Mesenteric fat pad (tissue), 1 donor: ENCODE measurements around the gene KLHDC3. TPM values are rescaled to one million over a fixed set of nuclear protein-coding genes. Genes with fewer than 3 reads are reported as not detected.
"Not testable (repeated sequence)": the region's sequence is repeated elsewhere in the genome, so short reads cannot be mapped to it uniquely, and the experiment has no call there.

ENCODE experiments used
- DNase-seq: peaks from one replicate; pipeline ENCODE4 v3.0.0-alpha.2; 2020; ENCODE audit warnings: low spot score
- total RNA-seq: library from RNA; stranded (reverse); fragmentation: NEBNext Ultra II Directional; extraction: Animal tissue kit (Norgen Biotek cat#: 25700); gene quantifications from one replicate; pipeline ENCODE4 v1.2.1, GENCODE V29; 2021
- donor health status: DM: yes; HTN: yes; CAD: no.

The KLHDC3 gene
- total RNA-seq, 1 donor from 2014 or later = 71.6 TPM

DNA sequence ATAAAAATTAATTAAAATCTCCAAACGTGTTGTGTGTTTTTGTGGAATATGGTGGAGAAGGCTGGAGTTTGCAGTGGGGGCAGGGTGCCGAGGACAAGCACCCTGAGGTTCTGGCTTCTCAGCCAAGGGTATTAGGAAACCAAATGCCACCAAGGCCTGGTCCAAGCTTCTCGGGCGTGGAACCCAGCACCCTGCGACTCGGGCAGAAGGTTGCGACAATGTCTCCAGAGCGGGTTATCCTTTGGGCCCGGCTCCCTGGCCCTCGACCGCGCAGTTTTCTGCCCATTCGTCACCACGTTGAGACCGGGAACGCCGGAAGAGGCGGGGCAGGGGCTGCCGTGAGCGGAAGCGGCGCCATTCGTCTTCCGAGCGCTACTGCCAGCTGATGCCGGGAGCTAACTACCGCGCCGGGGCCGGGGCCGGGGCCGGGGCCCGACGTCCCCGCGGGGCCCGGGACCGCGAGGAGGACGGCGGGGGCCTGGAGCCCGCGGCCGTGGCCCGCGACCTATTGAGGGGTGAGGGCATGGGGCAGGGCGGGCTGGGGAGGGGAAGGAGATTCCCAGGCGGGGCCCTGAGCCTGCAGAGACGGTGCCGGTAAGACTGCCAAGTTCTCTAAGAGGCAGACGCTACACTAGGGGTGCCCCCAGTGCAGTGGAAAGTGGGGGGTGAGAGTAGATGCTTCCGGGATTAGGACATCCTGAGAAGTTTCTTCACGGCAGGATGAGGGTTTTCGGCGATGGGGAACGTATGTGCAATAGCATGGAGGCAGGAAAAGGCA lies 7.4 kb downstream of the KLHDC3 start, which contains the start of gene RRP36:
TSS of gene RRP36 (plus strand) at position 354 of the 778 bp plus-strand sequence. CDS start at position 386, 32 bp downstream.
- peak; percentile 94 for DNase-seq

DNA sequence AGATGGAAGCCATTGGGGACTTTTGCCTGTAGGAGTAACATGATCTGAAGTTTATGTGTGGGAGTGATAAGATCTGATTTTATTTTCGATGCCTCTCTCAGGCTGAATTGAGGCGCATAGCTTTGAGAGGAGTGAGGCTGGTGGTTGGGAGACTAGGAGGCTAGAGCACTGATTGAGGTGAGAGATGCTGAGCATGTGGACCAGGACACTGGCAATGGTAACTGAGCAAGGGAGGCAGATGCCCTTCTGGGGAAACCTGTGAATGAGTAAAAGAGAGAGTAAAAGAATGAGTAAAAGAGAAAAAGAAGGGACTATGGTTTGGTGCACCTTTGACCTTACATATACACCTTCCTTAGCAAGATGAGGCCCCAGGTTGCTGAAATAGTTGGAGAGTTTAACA lies 10.4 kb downstream of the KLHDC3 start:
- no peak for DNase-seq

DNA sequence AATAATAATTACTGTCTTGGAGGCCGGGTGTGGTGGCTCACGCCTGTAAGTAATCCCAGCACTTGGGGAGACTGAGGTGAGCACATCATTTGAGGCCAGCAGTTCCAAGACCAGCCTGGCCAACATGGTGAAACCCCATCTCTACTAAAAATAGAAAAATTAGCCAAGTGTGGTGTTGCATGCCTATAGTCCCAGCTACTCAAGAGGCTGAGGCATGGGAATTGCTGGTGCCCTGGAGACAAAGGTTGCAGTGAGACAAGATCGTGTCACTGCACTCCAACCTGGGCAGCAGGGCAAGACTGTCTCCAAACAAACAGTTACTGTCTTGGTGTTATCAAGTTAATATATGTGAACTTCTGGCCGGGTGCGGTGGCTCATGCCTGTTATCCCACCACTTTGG lies 12.3 kb downstream of the KLHDC3 start:
- no peak for DNase-seq

DNA sequence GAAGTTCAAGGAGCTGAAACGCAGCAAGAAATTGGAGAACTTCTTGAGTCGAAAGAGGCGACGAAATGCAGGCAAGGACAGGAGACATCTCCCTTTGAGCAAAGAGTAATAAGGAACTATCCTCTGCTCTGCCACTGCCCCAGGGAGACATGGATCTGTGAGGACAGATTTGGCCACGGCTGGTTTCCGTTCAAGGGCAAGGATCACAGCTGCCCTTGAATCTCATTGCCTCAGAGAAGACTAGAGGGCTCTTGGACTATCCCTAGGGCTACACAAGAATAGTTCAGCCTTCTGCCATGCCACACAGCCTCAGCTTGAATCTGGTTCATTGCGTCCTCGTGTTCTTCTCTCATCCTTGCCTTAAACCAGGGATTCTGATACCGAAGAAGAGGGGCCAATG lies 15.1 kb downstream of the KLHDC3 start:
- DNase-seq = no peak

DNA sequence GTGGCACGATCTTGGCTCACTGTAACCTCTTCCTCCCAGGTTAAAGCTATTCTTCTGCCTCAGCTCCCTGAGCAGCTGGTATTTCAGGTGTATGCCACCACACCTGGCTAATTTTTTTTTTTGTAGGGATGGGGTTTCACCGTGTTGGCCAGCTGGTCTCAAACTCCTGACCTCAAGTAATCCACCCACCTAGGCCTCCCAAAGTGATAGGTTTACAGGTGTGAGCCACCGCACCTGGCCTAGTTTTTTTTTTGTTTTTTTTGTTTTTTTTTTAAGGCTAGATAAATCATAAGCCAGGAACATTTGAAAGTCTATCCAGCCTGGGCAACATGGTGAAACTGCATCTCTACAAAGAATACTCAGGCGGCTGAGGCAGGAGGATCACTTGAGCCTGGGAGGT lies 18.3 kb downstream of the KLHDC3 start:
- DNase-seq = no peak

DNA sequence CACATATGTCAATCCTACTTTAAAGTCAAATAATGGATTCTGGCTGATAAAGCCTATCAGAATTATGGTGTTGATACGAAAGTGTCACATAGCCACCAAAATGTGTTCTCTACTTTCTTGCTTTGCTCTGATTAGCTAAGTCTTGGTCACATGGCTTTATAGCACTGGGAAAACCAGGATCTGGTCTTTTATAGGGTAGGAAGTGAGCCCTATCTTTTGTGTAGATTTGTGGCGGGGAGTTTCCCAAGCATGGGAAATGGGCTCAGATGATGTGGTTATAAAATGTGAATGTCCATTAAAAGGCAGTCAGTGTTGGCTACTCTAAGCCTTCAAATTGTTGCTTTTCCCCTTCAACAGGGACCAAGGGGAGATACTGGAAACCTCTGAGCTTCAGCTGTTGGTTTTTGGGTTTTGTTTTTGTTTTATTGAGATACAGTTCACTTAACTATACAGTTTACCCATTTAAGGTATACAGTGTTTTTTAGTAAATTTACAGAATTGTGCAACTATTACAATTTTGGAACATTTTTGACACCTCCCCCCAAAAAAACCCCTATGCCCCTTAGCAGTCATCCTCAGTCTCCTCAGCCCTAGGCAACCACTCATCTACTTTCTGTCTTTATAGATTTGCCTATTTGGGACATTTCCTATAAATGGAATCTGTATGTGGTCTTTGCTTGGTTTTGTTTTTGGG lies 19.6 kb downstream of the KLHDC3 start:
- DNase-seq = no peak

DNA sequence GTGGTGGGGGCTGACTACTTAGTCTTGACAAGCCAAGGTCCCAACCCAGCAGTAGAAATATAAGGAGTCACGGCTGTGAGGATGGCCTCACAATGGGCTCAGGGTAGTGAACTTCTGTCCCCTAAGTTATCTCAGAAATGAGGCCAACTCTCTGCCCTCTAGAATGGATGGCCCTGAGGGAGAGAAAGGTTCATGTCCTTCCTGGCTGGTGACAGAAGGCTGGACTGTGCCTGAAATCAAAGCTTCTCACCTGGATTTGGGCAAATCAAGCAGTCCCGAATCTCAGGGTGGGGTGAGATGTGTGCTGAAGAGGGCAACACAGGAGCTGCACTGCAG lies 20.1 kb downstream of the KLHDC3 start:
- DNase-seq = no peak

DNA sequence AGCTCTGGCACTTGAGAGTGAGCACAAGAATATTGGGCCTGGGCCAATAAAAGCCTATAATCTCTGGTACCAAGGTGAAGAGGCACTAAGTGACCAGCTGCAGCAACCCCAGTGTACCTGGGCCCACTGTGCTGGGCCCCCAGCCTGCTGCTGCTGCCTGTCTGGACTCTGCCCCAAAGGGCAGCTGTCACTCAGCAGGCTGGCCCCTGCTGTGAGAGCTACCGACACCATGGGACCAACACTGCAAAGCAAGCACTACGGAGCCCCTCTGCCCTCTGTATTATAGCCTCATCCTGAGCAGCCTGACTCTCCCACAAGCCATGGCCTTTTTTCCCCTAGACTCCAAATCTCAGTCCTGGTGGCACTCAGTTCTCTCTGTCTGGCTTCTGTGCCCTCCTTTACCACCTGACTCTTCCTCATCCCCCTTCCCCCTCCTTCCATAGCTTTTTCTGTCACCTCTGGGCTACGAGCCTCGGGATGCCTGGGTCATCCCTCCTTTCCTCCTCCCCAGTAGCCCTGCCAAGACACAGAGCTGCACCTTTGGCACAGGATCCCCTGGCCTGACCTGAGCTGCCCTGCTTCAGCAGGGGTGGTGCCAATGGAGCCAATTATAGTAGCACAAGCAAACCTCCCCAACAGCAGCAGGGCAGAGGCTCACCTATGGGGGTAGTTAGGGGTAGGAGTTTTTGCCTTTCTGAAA lies 21.6 kb downstream of the KLHDC3 start:
- no peak for DNase-seq

DNA sequence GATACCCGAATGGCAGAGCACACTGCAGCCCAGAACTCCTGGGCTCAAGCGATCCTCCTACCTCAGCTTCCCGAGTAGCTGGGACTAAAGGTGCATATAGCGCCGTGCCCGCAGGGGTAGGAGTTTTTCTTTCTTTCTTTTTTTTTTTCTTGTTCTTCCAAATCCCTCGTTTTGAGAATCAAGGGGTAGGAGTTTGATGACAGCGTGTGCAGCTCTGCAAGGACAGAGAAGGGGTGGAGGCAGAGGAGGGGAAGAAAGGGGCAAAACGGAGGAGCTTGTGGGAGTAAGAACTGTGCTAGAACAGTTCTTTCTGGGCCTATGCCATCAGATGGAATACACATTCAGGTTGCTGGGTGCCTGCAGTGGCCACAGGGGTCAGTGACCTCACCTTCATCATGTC lies 22.7 kb downstream of the KLHDC3 start:
- no peak for DNase-seq

DNA sequence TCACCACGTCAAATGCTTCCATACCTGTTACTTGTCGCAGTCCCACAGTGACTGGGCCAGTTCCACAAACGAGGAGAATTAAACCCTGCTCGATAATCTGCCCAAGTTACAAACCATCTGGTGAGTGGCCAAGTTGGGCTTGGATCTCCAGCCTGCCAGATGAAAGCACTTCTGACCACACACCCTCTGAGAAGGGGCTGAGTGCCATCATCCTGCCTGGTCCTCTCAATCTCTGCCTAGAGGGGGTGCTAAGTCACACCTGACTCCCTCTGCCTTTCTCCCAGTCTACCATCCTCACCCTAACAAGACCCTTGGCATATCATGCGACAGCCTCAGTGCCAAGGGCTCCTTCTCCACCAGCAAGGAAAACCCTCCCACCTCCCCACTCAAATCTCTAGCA lies 23.1 kb downstream of the KLHDC3 start:
- DNase-seq = no peak

DNA sequence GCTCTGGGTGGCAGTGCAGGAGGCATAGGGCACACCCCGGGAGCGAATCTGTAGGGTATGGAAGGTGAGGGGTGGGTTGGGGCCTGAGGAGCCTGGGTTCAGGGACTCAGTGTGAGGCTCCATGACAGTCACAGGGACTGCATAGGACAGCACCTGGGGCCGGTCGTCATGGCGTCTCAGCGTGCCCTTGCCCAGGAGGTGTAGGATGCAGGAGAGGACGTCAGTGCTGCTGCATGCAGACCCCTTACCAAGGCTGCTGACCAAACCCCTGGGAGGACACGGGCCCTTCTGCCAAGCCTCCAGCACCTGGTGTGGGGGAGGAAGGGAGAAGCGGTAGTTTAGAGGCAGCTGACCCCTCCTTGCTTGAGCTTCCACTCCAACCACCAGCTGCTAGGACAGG lies 23.7 kb downstream of the KLHDC3 start:
- DNase-seq = no peak

DNA sequence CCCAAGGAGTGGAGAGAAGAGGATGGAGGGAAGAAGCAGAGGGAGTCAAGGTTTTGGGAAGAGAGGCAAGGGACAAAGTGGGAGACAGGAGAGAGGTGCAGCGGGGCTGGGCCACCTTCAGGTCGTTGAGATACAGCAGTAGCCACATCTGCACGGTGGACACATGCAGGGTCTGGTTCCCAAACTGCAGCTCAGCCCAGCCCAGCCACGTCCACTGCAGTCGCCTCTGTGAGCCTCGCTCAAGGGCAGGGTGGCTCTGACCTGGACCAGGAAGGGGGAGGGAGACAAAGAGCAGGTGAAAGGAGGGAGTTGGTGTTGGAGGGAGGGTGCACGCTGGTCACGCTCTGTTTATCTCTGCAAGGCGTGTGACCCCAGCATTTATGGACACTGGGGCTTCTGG lies 24.7 kb downstream of the KLHDC3 start:
- DNase-seq = no peak

DNA sequence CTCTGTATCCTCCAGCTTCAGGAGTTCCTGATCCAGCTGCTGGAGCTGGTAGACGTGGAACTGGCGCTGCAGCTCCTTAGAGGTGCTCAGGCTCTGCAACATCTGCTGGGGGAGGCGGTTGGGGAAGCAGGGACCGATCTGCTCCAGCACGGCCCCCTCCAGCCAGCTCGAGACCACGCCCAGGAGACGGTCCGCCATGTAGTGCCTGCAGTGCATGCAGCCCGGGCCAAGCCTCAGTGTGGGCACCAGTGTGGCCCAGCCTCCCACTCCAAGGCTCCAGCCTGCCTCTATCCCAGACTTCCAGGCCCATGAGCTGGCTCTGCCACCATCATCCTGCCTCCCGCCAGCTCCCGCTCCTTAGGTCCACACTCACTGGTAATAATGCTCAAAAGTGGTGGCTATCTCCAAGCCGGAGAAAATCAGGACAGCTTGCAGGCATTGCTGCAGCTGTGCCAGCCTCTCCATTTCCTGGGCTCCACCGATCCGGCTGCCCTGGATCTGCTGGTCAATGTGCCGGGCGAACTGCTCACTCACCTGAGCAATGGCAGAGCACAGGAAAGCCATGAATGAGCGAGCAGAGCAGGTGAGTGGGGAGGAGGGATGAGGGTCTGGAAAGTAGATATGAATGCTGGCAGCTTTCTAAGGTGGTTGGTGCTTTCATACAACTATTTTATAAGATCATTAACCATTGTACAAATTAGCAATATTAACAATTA lies 26.7 kb downstream of the KLHDC3 start:
- no peak for DNase-seq

DNA sequence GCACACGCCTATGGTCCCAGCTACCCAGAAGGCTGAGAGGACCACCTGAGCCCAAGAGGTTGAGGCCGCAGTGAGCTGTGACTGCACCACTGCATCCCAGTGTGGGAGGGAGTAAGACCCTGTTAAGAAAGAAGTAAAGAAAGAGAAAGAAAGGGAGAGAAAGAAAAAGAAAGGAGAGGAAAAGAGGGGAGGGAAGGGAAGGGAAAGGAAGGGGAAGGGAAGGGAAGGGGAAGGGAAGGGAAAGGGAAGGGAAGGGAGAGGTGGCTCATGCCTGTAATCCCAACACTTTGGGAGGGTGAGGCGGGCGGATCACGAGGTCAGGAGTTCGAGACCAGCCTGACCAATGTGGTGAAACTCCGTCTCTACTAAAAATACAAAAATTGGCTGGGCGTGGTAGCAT lies 27.4 kb downstream of the KLHDC3 start:
- not testable (repeated sequence) for DNase-seq

DNA sequence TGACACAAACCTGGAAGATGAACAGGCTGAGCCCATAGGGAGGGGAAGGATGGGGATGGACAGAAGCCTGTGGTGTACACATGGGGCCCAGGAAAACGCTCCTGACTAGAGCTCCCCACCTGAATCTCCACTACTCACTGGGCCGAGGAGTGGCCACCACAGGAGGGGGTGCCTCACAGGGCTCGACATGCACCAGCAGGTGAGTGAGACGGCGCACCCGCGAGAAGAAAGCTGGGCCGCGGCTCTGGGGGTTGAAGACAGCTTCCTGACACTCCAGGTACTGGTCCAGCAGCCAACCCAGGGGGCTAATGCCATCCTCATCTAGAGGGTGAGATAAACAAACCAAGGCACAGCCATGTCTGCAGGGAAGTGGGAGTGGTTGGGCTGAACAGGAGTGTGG lies 29.3 kb downstream of the KLHDC3 start:
- no peak for DNase-seq

DNA sequence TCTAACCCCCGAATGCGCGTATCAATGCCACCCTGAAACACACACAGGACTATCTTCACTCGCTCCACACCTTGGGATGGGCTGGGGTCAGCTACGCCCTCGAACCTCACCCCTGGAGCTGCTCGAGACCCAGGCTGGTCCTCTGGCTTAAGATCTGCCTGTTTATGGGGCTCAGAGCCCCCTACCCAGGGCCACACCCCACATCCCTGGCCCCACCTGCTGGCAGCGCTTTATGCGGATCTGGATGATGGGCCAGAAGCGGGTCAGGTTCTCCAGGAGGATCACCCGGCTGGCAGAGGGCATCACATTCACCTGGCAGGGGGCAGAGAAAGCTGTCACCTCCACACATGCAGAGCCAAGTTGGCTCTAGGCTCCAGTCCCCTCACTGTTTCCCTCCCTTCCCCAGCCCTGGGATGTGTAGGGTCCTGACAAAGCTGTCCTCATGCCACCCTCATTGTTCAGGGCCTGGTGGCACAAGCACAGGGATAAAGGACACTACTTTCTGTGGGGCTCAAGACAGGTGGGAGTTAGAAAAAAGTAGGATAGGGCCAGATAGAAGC lies 31.4 kb downstream of the KLHDC3 start:
- DNase-seq = no peak

DNA sequence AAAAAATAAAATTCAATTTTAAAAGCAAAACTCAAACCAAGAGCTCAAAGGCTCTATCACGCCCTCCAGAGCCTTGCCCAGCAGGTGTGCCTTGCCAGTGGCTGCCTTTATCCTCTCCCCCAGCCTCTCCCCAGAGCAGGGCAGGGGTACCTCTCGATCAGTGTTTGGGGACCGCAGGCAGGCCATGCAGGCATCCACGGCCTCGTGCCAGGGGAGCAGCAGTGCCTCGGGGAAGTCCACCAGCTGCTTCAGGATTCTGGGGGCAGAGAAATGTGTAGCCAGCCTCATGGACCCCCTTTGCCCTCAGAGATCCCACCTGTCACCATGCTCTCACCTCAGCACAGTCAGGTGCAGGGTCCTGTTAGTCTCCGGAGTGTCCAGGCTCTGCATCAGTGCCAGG lies 33.9 kb downstream of the KLHDC3 start:
- no peak for DNase-seq

DNA sequence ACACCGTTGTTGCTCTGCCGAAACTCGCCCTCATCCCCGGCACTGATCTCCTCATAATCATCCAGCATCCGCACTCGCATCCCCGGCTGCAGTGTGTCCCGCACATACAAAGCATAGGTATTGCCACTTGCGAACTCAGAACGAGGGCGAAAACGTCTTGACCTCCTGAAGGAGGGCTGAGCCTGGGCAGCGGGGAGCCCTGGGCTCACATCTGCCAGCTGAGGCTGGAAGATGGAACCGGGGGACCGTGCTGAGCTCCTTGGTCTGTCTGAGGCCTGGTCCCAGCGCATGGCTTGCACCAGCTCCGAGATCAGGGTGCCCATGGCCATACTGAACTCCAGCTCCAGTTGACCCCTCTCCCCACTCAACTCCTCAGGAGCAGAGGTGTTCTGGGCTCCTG lies 36.9 kb downstream of the KLHDC3 start:
- no peak for DNase-seq

DNA sequence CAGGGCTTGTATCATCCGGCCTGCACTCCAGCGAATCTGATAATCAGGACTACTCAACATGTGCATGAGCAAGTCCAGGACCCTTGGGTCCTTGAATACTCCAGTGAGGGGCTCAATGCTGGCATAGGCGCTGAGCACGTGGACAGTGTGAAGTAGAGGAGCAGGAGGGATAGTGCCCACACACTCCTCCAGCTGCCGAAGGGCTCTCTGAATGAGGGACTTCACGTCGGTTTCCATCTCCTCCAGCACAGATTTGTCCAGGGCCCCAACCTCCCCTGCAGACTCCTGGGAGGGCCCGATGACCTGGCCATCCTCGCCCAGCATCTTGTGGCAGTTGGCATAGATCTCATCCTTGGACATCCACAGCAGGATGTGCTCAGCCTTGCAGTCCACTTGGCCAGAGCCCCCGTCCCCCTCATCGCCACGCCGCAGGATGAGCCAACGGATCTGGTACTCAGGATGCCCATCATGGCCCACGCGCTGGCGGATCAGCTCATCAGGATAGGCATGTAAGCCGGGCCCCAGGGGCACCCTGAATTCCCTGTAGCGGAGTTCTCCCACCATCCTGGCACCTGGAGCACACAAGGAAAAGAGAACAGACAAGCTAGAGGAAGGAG lies 38.3 kb downstream of the KLHDC3 start:
- DNase-seq = no peak

DNA sequence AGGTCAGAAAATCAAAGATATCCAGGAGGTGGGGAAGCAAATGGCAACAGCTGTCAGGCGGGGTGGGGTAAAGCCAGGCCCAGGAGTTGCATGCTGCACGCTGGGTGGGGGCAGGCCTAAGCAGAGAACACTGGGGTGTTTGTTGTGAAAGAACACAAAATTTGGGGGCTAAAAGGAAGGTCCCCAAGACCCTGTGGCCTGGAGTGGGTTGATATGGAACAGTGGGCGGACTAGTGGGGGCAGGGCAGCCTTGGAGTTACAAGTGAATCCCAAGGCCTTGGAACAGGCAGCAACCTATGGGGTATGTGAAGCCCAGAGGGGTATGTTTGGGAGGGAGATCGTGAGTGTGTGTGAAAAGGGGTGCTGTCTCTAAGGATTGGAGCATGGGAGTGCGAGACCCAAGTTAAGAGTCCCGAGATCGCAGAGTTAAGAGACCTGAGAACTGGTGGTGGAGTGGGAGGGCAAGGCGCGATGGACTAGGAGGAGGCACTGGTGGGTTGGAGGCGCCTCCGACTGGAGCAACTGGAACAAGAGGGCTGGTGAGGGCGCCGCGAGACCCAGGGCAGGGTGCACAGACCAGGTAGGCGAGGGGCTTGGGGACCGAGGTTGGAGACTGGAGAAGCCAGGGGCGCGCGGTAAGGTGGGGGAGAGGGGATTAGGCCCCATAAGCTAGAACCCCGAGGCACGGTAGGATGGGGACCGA lies 38.9 kb downstream of the KLHDC3 start:
- no peak for DNase-seq
